HFF-Myc (cell line): ENCODE data around the gene MTTP.

ENCODE experiments used
- DNase-seq: peaks from one replicate; pipeline ENCODE4 v3.0.0-alpha.2; 2011; ENCODE audit warnings: low read depth; ENCODE audit errors: extremely low read depth
- H3K4me3 ChIP-seq: replicated peaks from 2 replicates; pipeline ENCODE4 v1.5.1; 2011; ENCODE audit warnings: low read depth, mild to moderate bottlenecking, control low read depth, low read length
- CTCF ChIP-seq: IDR thresholded peaks from 2 replicates; pipeline ENCODE4 v1.5.1; 2012; ENCODE audit warnings: mild to moderate bottlenecking, low read depth, low read length, control low read depth; ENCODE audit errors: missing control alignments

Gene MTTP

GRCh38 chr4:99645036-99645435, 70.4 kb downstream of the MTTP start:
- no peak for DNase-seq
- TF ChIP-seq CTCF, result no peak
- no peak overlapping the region for H3K4me3 ChIP-seq

DNA sequence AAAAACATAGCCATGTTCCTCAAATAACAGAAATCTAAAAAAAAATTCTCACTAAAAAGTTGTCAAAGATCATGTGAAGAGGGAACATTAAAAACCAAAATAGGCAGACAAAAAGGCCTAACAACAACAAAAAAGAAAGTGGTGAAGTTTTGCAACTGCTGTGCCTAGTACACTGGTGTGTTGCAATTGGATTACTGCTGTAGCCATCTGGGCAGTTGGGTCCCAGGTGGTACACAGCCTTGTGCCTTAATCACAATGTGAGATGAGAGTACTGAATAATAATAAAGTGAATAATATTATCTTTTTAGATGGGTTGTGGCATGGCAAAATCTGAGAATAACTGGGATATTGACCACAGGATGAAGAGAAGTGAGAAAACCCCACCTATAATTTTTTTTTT, 71.0 kb downstream of the MTTP start:
- TF ChIP-seq CTCF, result no peak
- no peak overlapping the region for H3K4me3 ChIP-seq
- DNase-seq, result no peak

DNA sequence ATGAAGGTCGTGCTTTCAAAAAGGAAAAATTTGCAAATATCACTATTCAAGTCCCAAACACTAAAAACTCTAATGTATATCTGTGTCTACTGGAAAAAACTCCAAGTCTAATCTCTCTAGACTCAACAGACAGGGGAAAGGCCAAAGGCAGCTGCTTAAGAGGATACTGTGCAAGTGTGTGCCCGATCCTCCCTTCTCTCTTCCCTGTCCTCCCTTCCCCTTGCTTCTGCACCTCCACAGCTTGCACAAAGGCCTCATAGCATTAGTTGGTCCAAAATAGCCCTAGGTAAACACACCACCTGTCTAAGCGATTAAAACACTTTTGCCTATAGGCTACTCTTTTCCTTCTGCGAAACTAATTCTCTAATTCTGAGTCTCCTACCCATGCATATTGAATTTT, 72.4 kb downstream of the MTTP start:
- DNase-seq, result no peak
- no peak for TF ChIP-seq CTCF
- no peak overlapping the region for H3K4me3 ChIP-seq

- H3K4me3 ChIP-seq, result no peak overlapping the region
- no peak for DNase-seq
Observed at GRCh38 chr4:99648321-99648720, 73.7 kb downstream of the MTTP start.

GRCh38 chr4:99649208-99649607, 74.6 kb downstream of the MTTP start:
- no peak for TF ChIP-seq CTCF
- H3K4me3 ChIP-seq, result no peak overlapping the region
- no peak for DNase-seq

More at GRCh38 chr4:99648321-99648720, 73.7 kb downstream of the MTTP start:
- TF ChIP-seq CTCF, result no peak

DNA sequence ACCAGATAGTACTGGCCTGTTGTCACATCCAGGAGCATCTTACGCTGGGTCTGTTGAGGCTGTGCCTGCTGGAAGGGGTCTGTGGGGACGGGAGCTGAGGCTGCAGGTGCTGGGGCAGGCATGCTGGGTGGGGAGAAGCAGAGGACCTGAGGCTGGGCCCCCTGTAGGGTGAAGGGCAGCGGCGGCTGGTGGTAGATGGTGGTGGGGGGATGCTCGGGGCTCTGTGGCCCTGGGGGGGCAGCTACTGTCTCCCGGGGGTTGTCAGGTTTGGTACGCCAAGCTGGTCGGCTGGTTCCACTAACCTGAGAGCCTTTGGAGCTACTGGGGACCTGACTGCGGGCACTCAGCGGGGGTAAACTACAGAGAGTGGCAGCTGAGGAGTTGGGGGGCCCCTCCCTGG, 75.2 kb downstream of the MTTP start:
- TF ChIP-seq CTCF, result no peak
- H3K4me3 ChIP-seq, result no peak overlapping the region
- no peak for DNase-seq

- no peak for TF ChIP-seq CTCF
- H3K4me3 ChIP-seq, result no peak overlapping the region
- no peak for DNase-seq
Observed at GRCh38 chr4:99651016-99651769, 76.6 kb downstream of the MTTP start.
